Pons (tissue), 1 donor: Measurements from ENCODE around the gene PALM.
"Not testable (repeated sequence)": the region's sequence is repeated elsewhere in the genome, so short reads cannot be mapped to it uniquely, and the experiment has no call there.

ENCODE experiments used
- DNase-seq: peaks from one replicate; pipeline ENCODE4 v3.0.0-alpha.2; 2016; ENCODE audit warnings: low spot score

The PALM gene

DNA sequence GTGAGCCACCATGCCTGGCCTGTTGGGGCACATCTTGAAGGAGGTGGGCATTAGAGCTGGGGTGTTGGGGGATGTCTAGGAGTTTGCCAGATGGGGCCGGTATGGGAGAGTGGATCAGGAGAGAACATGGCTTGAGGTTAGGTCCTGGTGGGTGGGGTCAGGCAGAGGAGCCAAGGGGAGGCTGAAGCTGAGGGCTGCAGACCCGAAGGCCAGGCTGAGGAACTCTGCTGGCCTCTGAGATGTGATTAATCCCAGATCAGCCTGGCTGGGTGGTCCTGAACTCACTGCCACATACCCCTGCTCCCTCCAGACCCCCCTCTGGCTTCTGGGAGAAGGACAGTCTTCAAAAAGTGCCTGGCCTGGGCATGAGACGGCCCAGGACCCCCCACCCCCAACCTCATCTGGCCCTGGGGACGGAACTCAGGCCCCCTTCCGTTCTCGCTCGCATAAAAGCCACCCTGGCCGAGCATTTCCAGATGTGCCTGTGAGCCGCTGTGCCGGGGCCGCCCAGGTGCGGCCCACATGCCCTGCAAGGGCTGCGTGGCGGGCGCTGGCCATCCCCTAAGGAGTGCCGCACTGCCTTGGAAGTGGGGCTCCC, 29.8 kb upstream of the PALM start:
- no peak for DNase-seq

DNA sequence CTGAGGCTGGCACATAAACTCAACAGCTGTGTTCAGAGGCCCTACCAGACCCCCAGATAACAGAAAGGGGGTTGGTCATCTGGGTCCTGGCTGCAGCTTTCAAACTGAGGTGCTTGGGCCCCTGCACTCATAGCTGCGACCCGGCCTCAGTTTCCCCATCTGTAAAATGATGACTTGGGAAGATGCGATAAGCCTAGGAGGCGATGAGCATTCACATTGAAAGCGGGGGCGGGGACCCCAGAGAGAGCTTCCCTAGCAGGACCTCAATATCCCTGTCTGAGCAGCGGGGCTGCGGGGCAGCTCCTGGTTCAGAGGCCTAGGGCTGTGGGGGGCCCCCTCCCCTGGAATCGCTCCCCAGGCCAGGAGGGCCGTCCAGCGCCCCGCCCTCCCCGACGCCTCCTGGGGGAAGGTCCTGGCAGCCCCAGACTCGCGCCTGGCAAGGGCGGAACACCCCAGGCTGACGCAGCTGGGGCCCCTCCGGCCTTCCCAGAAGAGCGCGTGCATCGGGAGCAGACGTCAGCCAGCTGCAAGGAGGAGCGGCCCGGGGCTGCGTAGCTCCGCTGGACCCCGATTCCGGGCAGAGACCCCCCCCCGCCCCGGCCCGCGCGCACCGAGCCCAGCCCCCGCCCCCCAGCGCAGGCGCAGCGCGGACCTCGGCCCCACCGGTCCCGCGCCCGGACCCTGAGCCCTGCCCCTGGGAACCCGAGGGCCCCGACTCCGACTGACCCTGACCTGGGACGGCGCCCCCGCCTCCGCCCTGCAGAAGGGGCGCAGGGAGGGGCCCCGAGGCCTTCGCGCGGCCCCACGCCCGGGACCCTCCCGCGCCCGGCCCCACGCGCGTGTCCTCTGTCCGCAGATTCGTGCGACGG, 29.1 kb upstream of the PALM start:
- peak; percentile 35 for DNase-seq

DNA sequence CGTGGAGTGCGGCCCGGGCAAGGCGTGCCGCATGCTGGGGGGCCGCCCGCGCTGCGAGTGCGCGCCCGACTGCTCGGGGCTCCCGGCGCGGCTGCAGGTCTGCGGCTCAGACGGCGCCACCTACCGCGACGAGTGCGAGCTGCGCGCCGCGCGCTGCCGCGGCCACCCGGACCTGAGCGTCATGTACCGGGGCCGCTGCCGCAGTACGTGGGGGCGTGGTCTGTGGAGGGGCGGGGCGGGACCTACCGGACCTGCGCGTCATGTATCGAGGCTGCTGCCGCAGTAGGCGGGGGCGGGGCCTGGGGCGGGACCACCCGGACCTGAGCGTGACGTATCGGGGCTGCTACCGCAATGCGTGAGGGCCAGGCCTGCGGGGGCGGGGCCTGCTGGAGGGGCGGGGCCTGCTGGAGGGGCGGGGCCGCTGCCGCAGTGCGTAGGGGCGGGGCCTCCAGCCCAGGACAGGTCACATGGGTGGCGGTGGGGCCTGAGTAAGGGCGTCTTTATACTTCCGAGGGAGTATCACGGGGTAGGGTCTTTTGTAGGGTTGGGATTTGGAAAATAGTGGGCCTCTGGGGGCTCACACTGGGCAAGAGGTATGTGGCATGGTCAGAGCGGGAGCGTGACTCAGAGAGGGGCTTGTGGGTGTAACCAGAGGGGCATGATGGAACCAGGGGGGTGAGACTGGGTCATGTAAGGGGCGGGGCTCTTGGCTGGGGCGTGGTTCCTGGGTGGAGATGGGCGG, 28.3 kb upstream of the PALM start:
- peak; percentile 94 for DNase-seq

DNA sequence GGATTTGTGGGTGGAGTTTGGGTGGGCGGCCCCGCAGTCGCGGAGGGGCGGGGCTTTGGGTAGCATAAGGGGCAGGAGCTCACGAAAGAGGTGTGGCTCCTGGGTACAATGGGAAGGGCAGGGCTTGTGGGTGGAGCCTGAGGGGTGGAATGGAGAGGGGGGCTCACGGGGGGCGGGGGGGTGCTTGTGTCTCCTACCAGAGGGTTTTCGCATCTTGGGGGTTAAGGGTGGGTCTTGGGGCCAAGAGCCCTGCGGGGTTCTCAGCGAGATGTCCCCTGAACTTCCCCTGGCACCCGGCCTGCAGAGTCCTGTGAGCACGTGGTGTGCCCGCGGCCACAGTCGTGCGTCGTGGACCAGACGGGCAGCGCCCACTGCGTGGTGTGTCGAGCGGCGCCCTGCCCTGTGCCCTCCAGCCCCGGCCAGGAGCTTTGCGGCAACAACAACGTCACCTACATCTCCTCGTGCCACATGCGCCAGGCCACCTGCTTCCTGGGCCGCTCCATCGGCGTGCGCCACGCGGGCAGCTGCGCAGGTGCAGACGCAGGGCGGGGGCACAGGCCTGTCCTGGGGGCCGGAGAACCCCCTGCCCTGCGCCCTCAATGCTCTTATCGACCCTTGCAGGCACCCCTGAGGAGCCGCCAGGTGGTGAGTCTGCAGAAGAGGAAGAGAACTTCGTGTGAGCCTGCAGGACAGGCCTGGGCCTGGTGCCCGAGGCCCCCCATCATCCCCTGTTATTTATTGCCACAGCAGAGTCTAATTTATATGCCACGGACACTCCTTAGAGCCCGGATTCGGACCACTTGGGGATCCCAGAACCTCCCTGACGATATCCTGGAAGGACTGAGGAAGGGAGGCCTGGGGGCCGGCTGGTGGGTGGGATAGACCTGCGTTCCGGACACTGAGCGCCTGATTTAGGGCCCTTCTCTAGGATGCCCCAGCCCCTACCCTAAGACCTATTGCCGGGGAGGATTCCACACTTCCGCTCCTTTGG, 27.4 kb upstream of the PALM start:
- no peak for DNase-seq

DNA sequence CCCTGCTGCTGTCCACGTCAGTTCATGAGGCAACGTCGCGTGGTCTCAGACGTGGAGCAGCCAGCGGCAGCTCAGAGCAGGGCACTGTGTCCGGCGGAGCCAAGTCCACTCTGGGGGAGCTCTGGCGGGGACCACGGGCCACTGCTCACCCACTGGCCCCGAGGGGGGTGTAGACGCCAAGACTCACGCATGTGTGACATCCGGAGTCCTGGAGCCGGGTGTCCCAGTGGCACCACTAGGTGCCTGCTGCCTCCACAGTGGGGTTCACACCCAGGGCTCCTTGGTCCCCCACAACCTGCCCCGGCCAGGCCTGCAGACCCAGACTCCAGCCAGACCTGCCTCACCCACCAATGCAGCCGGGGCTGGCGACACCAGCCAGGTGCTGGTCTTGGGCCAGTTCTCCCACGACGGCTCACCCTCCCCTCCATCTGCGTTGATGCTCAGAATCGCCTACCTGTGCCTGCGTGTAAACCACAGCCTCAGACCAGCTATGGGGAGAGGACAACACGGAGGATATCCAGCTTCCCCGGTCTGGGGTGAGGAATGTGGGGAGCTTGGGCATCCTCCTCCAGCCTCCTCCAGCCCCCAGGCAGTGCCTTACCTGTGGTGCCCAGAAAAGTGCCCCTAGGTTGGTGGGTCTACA, 25.9 kb upstream of the PALM start:
- DNase-seq = no peak

DNA sequence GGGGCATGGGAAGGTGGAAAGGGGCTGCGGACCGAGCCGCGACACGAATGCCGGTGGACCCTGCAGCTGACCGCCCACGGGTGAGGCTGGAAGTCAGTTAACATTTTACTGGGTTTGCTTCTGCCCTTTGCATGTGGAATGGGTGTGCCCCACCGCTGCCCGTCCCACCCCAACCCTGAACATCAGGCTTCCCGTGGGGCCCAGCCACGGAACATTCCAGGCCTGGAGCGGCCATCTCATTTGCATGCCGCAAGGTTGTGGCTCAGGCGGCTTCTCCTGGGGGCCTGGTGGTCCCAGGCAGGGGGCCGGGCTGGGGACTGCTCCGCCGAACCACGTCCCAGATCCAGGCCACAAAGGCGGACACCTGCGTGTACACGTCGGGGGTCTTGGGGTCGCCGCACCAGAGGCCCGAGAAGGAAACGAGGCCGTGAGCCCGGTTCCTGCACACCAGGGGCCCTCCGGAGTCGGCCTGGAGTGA, 23.2 kb upstream of the PALM start:
- DNase-seq = no peak

DNA sequence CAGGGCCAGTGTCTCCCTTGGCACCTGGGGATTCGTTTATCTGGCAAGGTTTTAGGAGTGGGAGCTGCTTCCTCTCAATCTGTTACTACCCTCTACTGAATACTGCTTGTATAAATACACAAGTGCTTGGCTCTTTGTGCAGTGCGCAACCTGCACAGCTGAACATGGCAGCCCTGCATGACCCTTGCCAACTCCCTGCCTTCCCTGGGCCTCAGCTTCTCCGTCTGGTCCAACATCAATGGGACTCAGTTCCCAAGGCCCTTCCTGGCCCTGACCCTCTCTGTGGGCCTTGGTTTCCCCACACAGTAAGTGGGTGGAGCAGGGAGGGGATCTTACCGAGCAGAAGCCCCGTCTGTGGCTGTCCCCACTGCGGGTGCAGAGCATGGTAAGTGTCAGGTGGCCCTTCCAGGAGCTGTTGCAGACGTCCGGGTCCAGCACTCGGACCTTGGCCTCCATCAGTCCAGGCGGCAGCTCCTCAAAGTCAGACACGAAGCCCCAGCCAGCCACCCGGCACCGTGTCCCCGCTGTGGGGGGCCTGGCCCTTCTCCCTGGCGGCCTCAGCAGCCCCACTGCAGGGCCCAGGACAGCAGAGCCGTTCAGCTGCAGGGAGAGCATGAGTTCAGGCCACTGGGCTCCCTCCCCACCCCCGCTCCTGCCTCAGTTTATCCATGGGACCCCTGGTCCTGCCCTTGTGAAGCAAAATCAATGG, 22.0 kb upstream of the PALM start:
- no peak for DNase-seq

DNA sequence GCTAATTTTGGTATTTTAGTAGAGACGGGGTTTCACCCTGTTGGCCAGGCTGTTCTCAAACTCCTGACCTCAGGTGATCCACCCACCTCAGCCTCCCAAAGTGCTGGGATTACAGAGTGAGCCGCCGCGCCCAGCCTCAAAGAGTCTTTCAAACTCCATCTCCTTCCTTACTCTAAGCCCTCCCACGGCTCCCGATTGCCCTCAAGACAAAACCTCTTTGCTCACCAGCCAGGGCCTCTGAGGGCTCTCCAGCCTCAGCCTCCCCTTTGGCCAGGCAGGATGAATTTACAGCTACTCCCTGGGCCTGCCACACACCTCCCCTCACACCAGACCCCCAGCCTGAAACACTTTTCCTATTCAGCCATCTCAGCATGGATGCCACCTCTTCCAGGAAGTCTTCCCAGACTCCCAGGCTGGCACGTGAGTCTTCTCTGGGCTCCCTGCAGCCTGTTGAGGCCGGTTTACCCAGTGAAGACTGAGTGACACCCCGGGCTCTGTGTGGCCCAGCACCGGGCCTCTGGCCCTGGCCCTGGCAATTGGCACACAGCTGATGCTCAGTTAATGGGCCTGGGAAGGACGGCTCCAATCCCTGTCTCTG, 21.1 kb upstream of the PALM start:
- DNase-seq = no peak

DNA sequence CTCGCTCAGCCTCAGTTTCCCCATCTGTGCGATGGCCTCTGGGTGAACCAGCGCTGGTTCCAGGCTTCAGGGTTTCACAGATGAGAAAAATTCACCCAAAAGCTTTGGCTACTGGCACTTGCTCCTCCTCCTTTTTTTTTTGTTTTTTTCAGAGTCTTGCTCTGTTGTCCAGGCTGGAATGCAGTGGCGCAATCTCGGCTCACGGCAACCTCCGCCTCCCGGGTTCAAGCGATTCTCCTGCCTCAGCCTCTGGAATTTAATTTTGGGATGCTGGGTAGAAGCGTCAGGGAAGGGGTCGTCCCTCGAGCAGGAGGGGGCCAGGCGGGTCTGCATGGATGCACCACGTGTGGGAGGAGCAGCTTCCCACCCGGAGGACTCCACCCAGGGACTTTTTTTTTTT, 20.5 kb upstream of the PALM start:
- no peak for DNase-seq

DNA sequence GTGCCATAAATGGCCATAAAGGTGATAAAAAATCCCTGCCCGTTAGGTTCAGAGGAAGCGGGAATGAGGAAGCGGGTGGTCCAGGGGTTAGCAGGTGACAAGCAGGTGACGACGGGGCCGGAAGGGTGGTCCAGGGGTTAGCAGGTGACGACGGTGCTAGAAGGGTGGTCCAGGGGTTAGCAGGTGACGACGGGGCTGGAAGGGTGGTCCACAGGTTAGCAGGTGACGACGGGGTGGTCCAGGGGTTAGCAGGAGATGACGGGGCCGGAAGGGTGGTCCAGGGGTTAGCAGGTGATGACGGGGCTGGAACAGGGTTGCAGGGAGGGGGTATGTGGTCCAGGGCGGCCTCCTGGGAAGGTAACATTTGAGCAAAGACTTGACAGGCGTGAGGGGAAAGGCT, 19.7 kb upstream of the PALM start:
- DNase-seq = no peak

DNA sequence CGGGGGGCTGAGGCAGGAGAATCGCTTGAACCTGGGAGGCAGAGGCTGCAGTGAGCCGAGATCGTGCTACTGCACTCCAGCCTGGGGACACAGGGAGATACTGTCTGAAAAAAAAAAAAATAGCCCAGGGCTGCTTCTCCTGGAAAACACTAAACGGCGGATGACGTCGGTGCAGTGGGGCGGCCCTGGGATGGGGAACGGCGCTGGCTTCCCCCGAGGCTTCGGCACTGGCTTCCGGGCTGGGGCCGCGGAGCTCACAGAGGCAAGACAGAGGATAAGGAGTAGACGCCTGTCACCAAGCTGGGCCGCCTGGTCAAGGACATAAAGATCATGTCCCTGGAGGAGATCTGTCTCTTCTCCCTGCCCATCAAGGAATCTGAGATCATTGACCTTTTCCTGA, 18.5 kb upstream of the PALM start:
- DNase-seq = no peak

DNA sequence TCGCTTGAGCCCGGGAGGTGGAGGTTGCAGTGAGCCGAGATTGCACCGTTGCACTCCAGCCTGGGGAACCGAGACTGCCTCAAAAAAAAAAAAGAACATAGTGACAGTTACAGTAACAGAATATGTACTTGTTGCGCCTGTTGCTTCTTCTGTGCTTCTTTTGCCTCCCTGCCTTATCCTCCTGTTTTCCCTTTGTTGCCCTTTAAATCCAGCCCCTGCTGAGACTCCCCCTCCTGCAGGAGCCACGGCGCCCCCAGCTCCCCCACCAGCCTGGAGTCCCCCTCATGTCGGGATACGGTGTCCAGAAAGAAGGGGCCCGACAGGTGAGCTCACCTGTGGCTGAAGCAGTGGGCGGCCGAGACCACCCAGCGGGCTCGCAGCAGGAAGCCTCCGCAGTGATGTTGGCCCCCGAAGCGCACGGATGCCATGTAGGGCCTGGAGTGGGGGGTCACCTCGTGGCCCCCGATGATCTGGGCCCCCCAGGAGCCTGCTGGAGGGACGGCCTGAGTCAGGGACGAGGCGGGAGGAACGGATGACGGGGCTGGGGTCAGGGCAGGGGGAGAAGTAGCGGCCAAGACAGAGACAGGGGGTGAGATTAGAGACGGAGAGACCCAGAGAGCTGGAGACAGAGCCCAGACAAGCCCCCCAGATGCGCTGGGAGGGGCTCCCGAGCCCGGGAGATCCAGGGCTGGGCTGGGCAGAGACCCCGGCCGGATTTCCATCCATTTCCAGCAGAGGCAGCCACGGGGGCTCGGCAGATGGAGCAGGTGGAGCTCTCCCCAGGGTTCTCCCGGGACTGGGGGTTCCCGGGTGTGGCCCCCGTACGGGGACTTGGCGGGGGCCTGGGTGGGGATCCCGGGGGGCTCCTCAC, 14.0 kb upstream of the PALM start:
- no peak for DNase-seq

DNA sequence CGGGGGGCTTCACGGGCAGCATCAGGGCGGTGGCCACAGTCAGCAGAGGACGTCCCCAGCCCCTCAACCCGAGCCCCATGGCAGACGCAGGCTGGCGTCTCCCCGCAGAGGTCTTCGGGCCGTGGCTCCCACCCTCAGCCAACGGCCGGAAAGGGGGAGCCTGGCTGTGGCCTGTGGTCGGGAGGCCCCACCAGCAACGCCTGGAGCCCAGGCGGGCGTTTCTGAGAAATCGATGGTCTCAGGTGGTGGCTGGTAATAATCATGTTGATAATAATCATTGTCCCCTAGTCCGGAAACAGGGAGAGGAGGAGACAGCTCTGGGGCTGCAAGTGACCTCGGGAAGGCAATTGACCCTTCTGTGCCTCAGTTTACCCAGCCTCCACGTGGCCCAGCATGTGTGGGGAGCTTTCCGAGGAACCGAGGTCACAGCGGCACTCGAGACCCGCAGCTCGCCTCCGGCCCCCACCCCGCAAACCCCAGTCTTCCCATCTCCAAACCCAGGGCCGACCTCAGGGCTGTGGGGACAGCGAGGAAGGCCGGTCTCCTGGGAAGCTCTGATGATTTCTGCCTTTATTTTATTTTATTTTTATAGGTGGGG, 13.3 kb upstream of the PALM start, which contains the start of gene PRSS57:
Gene PRSS57, minus strand, starts transcription at position 101 of the 598 bp plus-strand sequence. Its CDS starts 22 bp downstream, at position 79.
- DNase-seq = no peak

DNA sequence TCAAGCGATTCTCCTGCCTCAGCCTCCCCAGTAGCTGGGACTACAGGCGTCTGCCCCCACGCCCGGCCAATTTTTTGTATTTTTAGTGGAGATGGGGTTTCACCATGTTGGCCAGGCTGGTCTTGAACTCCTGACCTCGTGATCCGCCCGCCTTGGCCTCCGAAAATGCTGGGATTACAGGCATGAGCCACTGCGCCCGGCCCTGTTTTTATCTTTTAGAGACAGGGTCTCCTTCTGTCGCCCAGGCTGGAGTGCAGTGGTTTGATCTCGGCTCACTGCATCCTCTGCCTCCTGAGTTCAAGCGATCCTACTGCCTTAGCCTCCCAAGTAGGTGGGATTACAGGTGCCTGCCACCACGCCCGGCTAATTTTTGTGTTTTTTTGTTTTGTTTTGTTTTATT, 10.2 kb upstream of the PALM start:
- not testable (repeated sequence) for DNase-seq

DNA sequence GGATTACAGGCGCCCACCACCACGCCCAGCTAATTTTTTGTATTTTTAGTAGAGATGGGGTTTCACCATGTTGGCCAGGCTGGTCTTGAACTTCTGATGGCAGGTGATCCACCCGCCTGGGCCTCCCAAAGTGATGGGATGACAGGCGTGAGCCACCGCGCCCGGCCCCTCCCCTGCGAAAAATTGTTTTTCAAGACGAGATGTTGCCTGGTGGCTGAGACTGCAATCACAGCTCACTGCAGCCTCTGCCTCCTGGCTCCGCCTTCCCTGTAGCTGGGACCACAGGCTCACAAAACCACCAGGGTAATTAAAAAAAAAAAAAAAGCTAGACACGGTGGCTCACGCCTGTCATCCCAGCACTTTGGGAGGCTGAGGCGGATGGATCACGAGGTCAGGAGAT, 8.8 kb upstream of the PALM start:
- DNase-seq = not testable (repeated sequence)

DNA sequence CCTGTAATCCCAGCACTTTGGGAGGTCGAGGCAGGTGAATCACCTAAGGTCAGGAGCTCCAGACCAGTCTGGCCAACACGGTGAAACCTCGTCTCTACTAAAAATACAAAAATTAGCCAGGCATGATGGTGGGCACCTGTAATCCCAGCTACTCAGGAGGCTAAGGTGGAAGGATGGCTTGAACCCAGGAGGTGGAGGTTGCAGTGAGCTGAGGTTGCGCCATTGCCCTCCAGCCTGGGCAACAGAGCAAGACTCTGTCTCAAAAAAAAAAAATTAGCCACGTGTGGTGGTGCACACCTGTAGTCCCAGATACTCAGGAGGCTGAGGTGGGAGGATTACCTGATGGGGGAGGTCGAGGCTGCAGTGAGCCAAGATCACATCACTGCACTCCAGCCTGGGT, 5.9 kb upstream of the PALM start:
- DNase-seq = not testable (repeated sequence)

DNA sequence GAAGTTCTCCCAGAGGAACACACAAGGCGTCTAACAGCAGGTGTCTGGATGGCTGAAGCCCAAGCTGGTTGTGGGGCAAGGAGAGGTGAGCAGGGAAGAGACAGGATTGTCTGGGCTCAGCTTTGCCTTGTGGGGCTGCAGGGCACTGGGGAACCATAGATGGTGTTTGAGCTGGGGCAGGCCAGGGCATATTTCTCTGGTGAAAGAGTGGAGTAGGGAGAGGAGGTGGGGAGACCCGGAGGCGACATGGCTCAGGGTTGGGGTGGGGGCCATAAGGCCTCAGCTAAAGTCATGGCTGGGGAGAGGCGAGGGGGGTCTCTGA, 5.4 kb upstream of the PALM start:
- no peak for DNase-seq

DNA sequence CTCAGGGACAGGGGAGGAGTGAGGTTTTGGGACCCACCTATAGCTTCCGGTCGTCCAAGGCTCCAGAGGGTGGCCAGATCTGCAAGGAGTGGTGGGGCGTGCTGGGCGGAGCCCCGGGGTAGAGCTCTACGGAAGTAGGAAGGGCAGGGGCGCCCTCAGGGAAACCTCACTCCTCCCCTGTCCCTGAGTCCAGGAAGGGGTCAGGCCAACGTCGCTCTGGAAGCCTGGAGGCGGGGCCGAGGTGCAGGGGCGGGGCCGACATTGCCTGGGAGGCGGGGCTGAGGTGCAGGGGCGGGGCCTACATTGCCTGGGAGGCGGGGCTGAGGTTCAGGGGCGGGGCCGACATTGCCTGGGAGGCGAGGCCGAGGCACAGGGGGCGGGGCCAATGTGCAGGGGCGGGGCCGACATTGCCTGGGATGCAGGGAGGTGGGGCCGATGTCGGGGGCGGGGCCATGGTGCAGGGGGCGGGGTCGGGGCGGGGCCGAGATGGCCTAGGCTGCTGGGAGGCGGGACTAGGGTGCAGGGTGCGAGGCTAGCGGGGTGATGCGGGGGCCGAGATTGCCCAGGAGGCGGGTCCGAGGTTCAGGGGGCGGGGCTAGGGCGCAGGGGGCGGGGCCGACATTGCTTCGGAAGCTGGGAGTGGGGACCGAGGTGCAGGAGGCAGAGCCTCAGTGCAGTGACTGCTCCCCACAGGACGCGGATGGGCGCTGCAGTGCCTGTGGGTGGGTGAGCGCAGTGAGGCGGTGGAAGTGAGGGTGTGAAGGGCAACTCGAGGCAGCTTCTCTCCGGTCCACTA, 4.9 kb upstream of the PALM start:
- DNase-seq = no peak
